ENCODE results near the gene TNFAIP6. TPM values are rescaled to one million over a fixed set of nuclear protein-coding genes. Genes with fewer than 3 reads are reported as not detected.
"Not testable (repeated sequence)": the region's sequence is repeated elsewhere in the genome, so short reads cannot be mapped to it uniquely, and the experiment has no call there.

Gene TNFAIP6
- total and polyA plus RNA-seq, 12 donors, result 0.20 to 9.0 (median 0.27) TPM; not detected in 3

DNA sequence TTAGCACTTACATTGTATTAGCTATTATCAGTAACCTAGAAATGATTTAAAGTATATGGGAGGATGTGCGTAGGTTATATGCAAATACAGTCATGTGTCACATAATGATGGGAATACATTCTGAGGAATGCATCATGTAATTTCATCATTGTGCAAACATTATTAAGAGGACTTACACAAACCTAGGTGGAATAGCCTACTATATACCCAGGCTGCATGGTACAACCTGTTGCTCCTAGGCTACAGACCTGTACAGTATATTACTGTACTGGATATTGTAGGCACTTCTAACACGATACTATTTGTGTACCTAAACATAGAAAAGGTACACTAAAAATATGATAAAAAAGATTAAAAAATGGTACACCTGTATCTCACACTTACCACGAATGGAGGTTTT, 60.3 kb downstream of the TNFAIP6 start:
- 73 to 81% (median 77%) methylated on average over 3 of the region's 3 CpGs for WGBS, 4 donors
- no peak for TF ChIP-seq POLR2A (IDR thresholded peaks at IDR 0.05)
- TF ChIP-seq, protein P1, sequence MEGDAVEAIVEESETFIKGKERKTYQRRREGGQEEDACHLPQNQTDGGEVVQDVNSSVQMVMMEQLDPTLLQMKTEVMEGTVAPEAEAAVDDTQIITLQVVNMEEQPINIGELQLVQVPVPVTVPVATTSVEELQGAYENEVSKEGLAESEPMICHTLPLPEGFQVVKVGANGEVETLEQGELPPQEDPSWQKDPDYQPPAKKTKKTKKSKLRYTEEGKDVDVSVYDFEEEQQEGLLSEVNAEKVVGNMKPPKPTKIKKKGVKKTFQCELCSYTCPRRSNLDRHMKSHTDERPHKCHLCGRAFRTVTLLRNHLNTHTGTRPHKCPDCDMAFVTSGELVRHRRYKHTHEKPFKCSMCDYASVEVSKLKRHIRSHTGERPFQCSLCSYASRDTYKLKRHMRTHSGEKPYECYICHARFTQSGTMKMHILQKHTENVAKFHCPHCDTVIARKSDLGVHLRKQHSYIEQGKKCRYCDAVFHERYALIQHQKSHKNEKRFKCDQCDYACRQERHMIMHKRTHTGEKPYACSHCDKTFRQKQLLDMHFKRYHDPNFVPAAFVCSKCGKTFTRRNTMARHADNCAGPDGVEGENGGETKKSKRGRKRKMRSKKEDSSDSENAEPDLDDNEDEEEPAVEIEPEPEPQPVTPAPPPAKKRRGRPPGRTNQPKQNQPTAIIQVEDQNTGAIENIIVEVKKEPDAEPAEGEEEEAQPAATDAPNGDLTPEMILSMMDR (IDR thresholded peaks at IDR 0.05), result no peak
- Histone ChIP-seq H3K27me3 (no peaks in the 10 kb centered on the region), H3K9me3 (replicated peaks in 1 of 3) (no peaks in the 10 kb centered on the region), H3K4me1 (replicated peaks in 1 of 2) (no peaks in the 10 kb centered on the region), H3K27ac (no peak overlapping the region), H3K36me3 (replicated peaks in 1 of 2) (peaks cover 0 to 84% of the 10 kb centered on the region in 2 donors), H3K4me3 (no peak overlapping the region)
- intact Hi-C loops (cut with DNase I), result loop anchor here in 1 of 2 donors (10.0 kb wide), 1 partner anchor 133 kb away; the partner anchor contains the start of gene NMI
- no peak for DNase-seq

DNA sequence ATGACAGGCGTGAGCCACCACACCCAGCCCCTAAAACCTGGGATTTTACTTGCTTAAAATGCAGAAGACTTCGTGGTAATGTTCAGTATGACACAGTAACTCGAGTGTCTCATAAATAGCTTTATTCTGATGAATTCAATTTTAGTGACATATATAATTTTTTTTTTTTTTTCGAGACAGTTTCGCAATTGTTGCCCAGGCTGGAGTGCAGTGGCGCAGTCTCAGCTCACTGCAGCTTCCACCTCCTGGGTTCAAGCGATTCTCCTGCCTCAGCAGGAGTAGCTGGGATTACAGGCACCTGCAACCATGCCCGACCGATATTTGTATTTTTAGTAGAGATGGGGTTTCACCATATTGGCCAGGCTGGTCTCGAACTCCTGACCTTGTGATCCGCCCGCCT, 64.3 kb downstream of the TNFAIP6 start:
- H3K9me3 ChIP-seq (replicated peaks in 1 of 3); intact Hi-C loops (cut with DNase I); H3K27me3 ChIP-seq; H3K4me1 ChIP-seq (replicated peaks in 1 of 2); H3K27ac ChIP-seq; DNase-seq; H3K4me3 ChIP-seq: not testable (repeated sequence)
- 91 to 98% (median 96%) methylated on average over 12 of the region's 12 CpGs for WGBS, 4 donors
- peaks cover 0 to 60% of the 10 kb centered on the region in 2 donors for H3K36me3 ChIP-seq (replicated peaks in 1 of 2)

DNA sequence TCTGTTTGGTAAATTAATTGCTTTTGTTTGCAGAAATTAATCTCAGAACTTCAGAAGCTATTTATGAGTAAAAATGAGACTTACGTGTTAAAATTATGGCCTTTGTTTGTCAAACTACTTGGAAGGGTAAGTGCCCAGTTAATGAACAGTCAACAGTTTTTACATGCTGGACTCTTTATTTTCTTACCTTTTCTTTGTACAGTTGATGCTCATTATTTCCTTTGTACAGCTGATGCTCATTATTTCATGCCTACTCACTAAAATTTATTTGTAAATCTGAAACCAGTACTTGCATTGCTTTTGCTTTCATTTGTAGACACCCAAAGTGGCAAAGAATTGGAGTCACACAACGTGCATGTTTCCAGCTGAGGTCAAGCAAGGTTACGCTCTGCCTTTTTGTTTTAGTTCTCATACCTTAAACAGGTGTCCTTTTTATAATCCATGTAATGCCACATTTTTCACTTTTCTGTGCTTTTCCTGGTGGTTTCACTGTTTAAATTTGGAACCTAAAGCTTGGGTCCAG, 65.6 kb downstream of the TNFAIP6 start:
- Histone ChIP-seq H3K27me3 (no peaks in the 10 kb centered on the region), H3K27ac (no peak overlapping the region), H3K4me1 (replicated peaks in 1 of 2) (peaks cover 0 to 10% of the 10 kb centered on the region in 2 donors), H3K9me3 (replicated peaks in 1 of 3) (no peaks in the 10 kb centered on the region), H3K36me3 (replicated peaks in 1 of 2) (peaks cover 0 to 50% of the 10 kb centered on the region in 2 donors), H3K4me3 (no peak overlapping the region)
- intact Hi-C loops (cut with DNase I), result no loop called here
- no peak for DNase-seq
- TF ChIP-seq, protein P1 (IDR thresholded peaks at IDR 0.05), result no peak
- TF ChIP-seq POLR2A (IDR thresholded peaks at IDR 0.05), result no peak
- WGBS, 4 donors, result 82 to 86% (median 85%) methylated on average over 3 of the region's 3 CpGs

DNA sequence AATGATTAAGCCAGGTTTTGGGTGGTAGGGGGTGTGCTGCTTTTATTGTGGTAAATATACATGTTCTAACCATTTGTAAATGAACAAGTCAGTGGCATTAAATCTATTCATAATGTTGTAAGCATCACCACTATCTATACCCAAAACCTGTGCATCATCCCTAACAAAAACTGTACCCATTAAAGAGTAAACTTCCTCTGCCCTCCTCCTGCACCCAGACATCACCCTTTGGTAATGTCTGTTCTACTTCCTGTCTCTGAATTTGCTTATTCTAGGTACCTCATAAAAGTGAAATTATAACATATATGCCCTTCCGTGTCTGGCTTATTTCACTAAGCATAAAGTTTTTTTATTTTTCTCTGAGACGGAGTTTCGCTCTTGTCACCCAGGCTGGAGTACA, 66.4 kb downstream of the TNFAIP6 start:
- peaks cover 0 to 46% of the 10 kb centered on the region in 2 donors for H3K36me3 ChIP-seq (replicated peaks in 1 of 2)
- 90 to 95% (median 95%) methylated on average over 3 of the region's 3 CpGs for WGBS, 4 donors
- no peak overlapping the region for H3K27ac ChIP-seq
- intact Hi-C loops (cut with DNase I), result no loop called here
- no peak for DNase-seq
- peaks cover 0 to 10% of the 10 kb centered on the region in 2 donors for H3K4me1 ChIP-seq (replicated peaks in 1 of 2)
- no peaks in the 10 kb centered on the region for H3K27me3 ChIP-seq
- no peak overlapping the region for H3K4me3 ChIP-seq
- no peak for TF ChIP-seq POLR2A (IDR thresholded peaks at IDR 0.05)
- TF ChIP-seq, protein P1 (IDR thresholded peaks at IDR 0.05), result no peak
- H3K9me3 ChIP-seq (replicated peaks in 1 of 3), result no peaks in the 10 kb centered on the region

Small RNA genes within 50 kb of the gene (microRNA-seq; reads per million reads assigned to microRNA genes)
- gene MIR4773-1 (0 reads per million in 3 donors), gene MIR4773-2 (0 reads per million in 3 donors)

Small RNA genes within 50 kb of the gene (small RNA-seq; reads per million reads assigned to genes)
- gene MIR4773-1, result 0 reads per million in 2 donors
- gene RN7SL124P, result 0 reads per million in 2 donors

Other genes with a start within 250 kb of the TNFAIP6 start
- 10 to 100 TPM in 7 of 9 donors, 1 to 10 TPM in 2; 7.9 to 22.5 (median 12.4) TPM for gene RBM43, start 95.7 kb upstream of the TNFAIP6 start, total RNA-seq
- 10 to 100 TPM in 1 of 3 donors, 1 to 10 TPM in 2; 5.0 to 38.7 (median 5.7) TPM for gene RBM43, start 95.7 kb upstream of the TNFAIP6 start, polyA plus RNA-seq
- gene NMI, start 67.9 kb upstream of the TNFAIP6 start, total RNA-seq, result 10 to 100 TPM in 7 of 9 donors, 1 to 10 TPM in 2; 6.6 to 25.1 (median 19.5) TPM
- 10 to 100 TPM in 2 of 3 donors, 1 to 10 TPM in 1; 6.4 to 27.7 (median 13.2) TPM for gene NMI, start 67.9 kb upstream of the TNFAIP6 start, polyA plus RNA-seq
- 10 to 100 TPM; 11.0 to 50.8 (median 28.7) TPM for gene RIF1, start 52.3 kb downstream of the TNFAIP6 start, total RNA-seq
- 10 to 100 TPM in 1 of 3 donors, 1 to 10 TPM in 2; 4.0 to 12.3 (median 5.5) TPM for gene RIF1, start 52.3 kb downstream of the TNFAIP6 start, polyA plus RNA-seq